Stomach (tissue), 9 donors: ENCODE results near the gene HMCES. TPM values are rescaled to one million over a fixed set of nuclear protein-coding genes. Genes with fewer than 3 reads are reported as not detected.

ENCODE experiments used
- DNase-seq, 2 donors: peaks; one replicate each; pipeline versions ENCODE4 v3.0.0 to v3.0.0-alpha.2; 2013 to 2019
- H3K27ac ChIP-seq, 5 donors: fragments of 200-600 bp in 4 of 5; sonication (generic) in 4 of 5; one replicate each; pipeline ENCODE4 v1.5.1; 2013 to 2019; ENCODE audit warnings: mild to moderate bottlenecking in 1 of 5, moderate library complexity in 1 of 5
- H3K27me3 ChIP-seq, 3 donors: fragments of 200-600 bp; sonication (generic); one replicate each; pipeline ENCODE4 v1.5.1; 2017 to 2019; ENCODE audit warnings: mixed run types in 1 of 3
- H3K36me3 ChIP-seq, 4 donors: fragments of 200-600 bp; sonication (generic); 1 replicate in 3 of 4; 2 replicates in 1 of 4; pipeline ENCODE4 v1.5.1; 2016 to 2019
- H3K4me1 ChIP-seq, 4 donors: fragments of 200-600 bp; sonication (generic); one replicate each; pipeline ENCODE4 v1.5.1; 2016 to 2019
- H3K4me3 ChIP-seq, 4 donors: fragments of 200-600 bp; sonication (generic) in 3 of 4; one replicate each; pipeline ENCODE4 v1.5.1; 2016 to 2019; ENCODE audit warnings: mild to moderate bottlenecking in 1 of 4
- H3K9me3 ChIP-seq, 4 donors: fragments of 200-600 bp; sonication (generic); one replicate each; pipeline ENCODE4 v1.5.1; 2016 to 2019
- CTCF ChIP-seq, 7 experiments: fragments of 450-650 bp in 4 of 7; fragments of 200-600 bp in 3 of 7; sonication (generic) in 3 of 7; IDR thresholded peaks; one replicate each; pipeline ENCODE4 v1.5.1; 2016 to 2019; ENCODE audit warnings: antibody characterized with exemption in 7 of 7, control low read depth in 2 of 7, mild to moderate bottlenecking in 1 of 7
- EP300 ChIP-seq: sonication (generic); formaldehyde crosslinking; IDR thresholded peaks from one replicate; pipeline ENCODE4 v1.6.1; 2017; ENCODE audit warnings: antibody characterized with exemption
- POLR2A ChIP-seq, 4 donors: fragments of 450-650 bp; IDR thresholded peaks; one replicate each; pipeline ENCODE4 v1.6.1; 2016; ENCODE audit warnings: antibody characterized with exemption in 4 of 4, control low read depth in 2 of 4, mild to moderate bottlenecking in 1 of 4, moderate library complexity in 1 of 4
- POLR2AphosphoS5 ChIP-seq, 3 donors: sonication (generic); formaldehyde crosslinking; IDR thresholded peaks; one replicate each; pipeline ENCODE4 v1.6.1; 2016; ENCODE audit warnings: antibody characterized with exemption in 3 of 3
- WGBS, 5 donors: extraction: QIAGEN DNeasy Blood & Tissue Kit in 3 of 5; methylation state at CpG; one replicate each; pipeline versions ENCODE4 v1.1.5 to v1.1.7; 2013 to 2018; 5-methylcytosine and 5-hydroxymethylcytosine counted together
- intact Hi-C: fragments of 100-400 bp; cut with DNase I; formaldehyde crosslinking; loops from one replicate; pipeline ENCODE4 v1.15.1; 2023; ENCODE audit warnings: low total_unique reads
- polyA plus RNA-seq, 3 donors: library from polyadenylated mRNA; stranded (reverse); fragments of 200-250 nt; gene quantifications; one replicate each; pipeline ENCODE4 v1.2.3, GENCODE V29; 2013
- total RNA-seq, 5 donors: library from RNA; depleted of rRNA; stranded (reverse); fragments of >200 nt; gene quantifications; one replicate each; pipeline versions ENCODE4 v1.1.0 to v1.2.3, GENCODE V29; 2014 to 2016
- donor health status: healthy with polysubstance abuse.
- donor health status: Bipolar disorder and iron deficiency.
- donor health status: healthy.

Gene HMCES
- total and polyA plus RNA-seq, 8 donors: 16.4 to 80.5 (median 24.6) TPM

- Histone ChIP-seq H3K9me3 (no peaks in the 10 kb centered on the region), H3K27me3 (no peaks in the 10 kb centered on the region), H3K4me3 (no peak overlapping the region), H3K36me3 (peaks cover 64 to 69% (median 68%) of the 10 kb centered on the region in 4 donors), H3K27ac (no peak overlapping the region), H3K4me1 (peaks cover 24 to 52% (median 40%) of the 10 kb centered on the region in 4 donors)
- DNase-seq: no peak
- WGBS, 5 donors: 90 to 97% (median 94%) methylated on average over 4 of the region's 4 CpGs
- no peak for TF ChIP-seq CTCF (IDR thresholded peaks at IDR 0.05)
- no peak for TF ChIP-seq POLR2A (IDR thresholded peaks at IDR 0.05)
- no peak for TF ChIP-seq POLR2AphosphoS5 (IDR thresholded peaks at IDR 0.05)
- no peak for TF ChIP-seq EP300
- intact Hi-C loops: no loop called here
These were observed 25.9 kb upstream of the HMCES start for GRCh38 chr3:129252748-129253147.

DNA sequence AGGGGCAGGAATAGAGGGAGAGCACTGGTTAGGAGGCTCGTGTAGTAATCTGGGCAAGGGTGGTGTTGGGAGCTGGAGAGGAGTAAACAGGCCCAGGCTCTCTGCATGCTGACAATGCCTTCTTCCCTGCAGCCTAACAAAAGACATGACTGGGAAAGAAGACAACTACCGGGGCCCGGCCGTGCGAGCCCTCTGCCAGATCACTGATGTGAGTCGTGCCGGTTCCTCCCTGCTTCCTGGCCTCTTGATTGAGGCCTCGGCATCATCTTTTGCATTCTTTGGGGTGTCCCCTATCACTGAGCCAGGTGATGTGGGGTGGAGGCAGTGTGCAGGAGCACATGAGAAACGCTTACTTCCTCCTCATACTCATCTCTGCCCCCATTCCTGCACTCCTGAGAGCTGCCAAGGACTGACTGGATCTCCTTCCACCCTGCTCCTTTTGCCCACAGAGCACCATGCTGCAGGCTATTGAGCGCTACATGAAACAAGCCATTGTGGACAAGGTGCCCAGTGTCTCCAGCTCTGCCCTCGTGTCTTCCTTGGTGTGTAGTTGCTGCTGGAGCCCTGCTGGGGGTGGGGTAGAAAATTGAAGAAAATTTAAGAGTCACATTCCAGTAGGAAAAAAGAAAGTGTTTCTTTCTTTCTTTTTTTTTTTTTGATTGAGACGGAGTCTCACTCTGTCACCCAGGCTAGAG lies 24.0 kb upstream of the HMCES start:
- no peaks in the 10 kb centered on the region for H3K9me3 ChIP-seq
- H3K27ac ChIP-seq: no peak overlapping the region
- intact Hi-C loops: no loop called here
- H3K27me3 ChIP-seq: no peaks in the 10 kb centered on the region
- TF ChIP-seq POLR2A (IDR thresholded peaks at IDR 0.05): no peak
- no peak for TF ChIP-seq CTCF (IDR thresholded peaks at IDR 0.05)
- TF ChIP-seq EP300: no peak
- TF ChIP-seq POLR2AphosphoS5 (IDR thresholded peaks at IDR 0.05): no peak
- 84 to 87% (median 85%) methylated on average over 12 of the region's 12 CpGs for WGBS, 5 donors
- no peak for DNase-seq
- peaks cover 15 to 40% (median 26%) of the 10 kb centered on the region in 4 donors for H3K4me1 ChIP-seq
- no peak overlapping the region for H3K4me3 ChIP-seq
- H3K36me3 ChIP-seq: peaks cover 83 to 89% (median 88%) of the 10 kb centered on the region in 4 donors

GRCh38 chr3:129256270-129256669 lies 22.4 kb upstream of the HMCES start:
- 80 to 87% (median 84%) methylated on average over 6 of the region's 6 CpGs for WGBS, 5 donors
- Histone ChIP-seq H3K4me1 (peaks cover 5 to 25% (median 17%) of the 10 kb centered on the region in 4 donors), H3K27me3 (no peaks in the 10 kb centered on the region), H3K9me3 (no peaks in the 10 kb centered on the region), H3K27ac (no peak overlapping the region), H3K4me3 (no peak overlapping the region), H3K36me3 (peaks cover 97 to 100% (median 100%) of the 10 kb centered on the region in 4 donors)
- no peak for DNase-seq
- TF ChIP-seq CTCF (IDR thresholded peaks at IDR 0.05): no peak
- TF ChIP-seq POLR2A (IDR thresholded peaks at IDR 0.05): no peak
- TF ChIP-seq POLR2AphosphoS5 (IDR thresholded peaks at IDR 0.05): no peak
- TF ChIP-seq EP300: no peak
- intact Hi-C loops: no loop called here

- TF ChIP-seq EP300 (no peak), POLR2A (IDR thresholded peaks at IDR 0.05) (no peak), POLR2AphosphoS5 (IDR thresholded peaks at IDR 0.05) (no peak), CTCF (IDR thresholded peaks at IDR 0.05) (no peak)
- peaks cover 97 to 100% (median 100%) of the 10 kb centered on the region in 4 donors for H3K36me3 ChIP-seq
- no peak for DNase-seq
- no peaks in the 10 kb centered on the region for H3K9me3 ChIP-seq
- H3K27me3 ChIP-seq: no peaks in the 10 kb centered on the region
- H3K4me3 ChIP-seq: no peak overlapping the region
- WGBS, 5 donors: 87 to 93% (median 89%) methylated on average over 11 of the region's 11 CpGs
- intact Hi-C loops: no loop called here
- no peak overlapping the region for H3K27ac ChIP-seq
- peaks cover 0 to 12% (median 3%) of the 10 kb centered on the region in 4 donors for H3K4me1 ChIP-seq
These were observed 21.1 kb upstream of the HMCES start for GRCh38 chr3:129257609-129258008.
